ENCODE measurements around the gene IER5. TPM values are rescaled to one million over a fixed set of nuclear protein-coding genes. Genes with fewer than 3 reads are reported as not detected.

IER5 gene
- total and polyA plus RNA-seq, 9 of the 15 experiments (the other 6 are each of a cell fraction or from before 2014, with no cell fraction given): 2.4 to 32.1 (median 12.0) TPM

GRCh38 chr1:181104790-181105133 lies 16.3 kb downstream of the IER5 start (continued):
- TF ChIP-seq REST (IDR thresholded peaks at IDR 0.05; ENCODE audit: borderline replicate concordance) (peak; percentile 25; the same call in 1 of the 2 replicates), REST (CRISPR knock-in tag; IDR thresholded peaks at IDR 0.05; ENCODE audit: low read depth) (peak; percentile 79), NFYB (IDR thresholded peaks at IDR 0.05; ENCODE audit: extremely low read depth, insufficient read length) (no peak), ERF (CRISPR knock-in tag; IDR thresholded peaks at IDR 0.05) (peak; percentile 79; the same call in 1 of the 2 replicates), ILF3 (IDR thresholded peaks at IDR 0.05; ENCODE audit: borderline replicate concordance) (no peak), HMG20B (CRISPR knock-in tag; IDR thresholded peaks at IDR 0.05) (no peak), GTF2F1 (IDR thresholded peaks at IDR 0.05; ENCODE audit: low read depth, low read length) (no peak), CXXC5 (CRISPR knock-in tag; IDR thresholded peaks at IDR 0.05) (no peak), IFI16 (CRISPR knock-in tag; IDR thresholded peaks at IDR 0.05) (no peak), ETV5 (CRISPR knock-in tag; IDR thresholded peaks at IDR 0.05; ENCODE audit: low read depth) (peak; percentile 65; the same call in 1 of the 2 replicates), SMAD1 (IDR thresholded peaks at IDR 0.05; ENCODE audit: low read depth, low read length, partially characterized antibody) (peak; percentile 6), SUPT5H (IDR thresholded peaks at IDR 0.05) (peak; percentile 79; the same call in 1 of the 2 replicates), SRF (CRISPR knock-in tag; IDR thresholded peaks at IDR 0.05) (no peak), MEIS2 (IDR thresholded peaks at IDR 0.05; ENCODE audit: partially characterized antibody) (no peak), ATF1 (CRISPR knock-in tag; IDR thresholded peaks at IDR 0.05) (no peak), ATF1 (tag; IDR thresholded peaks at IDR 0.05) (peak; percentile 38)
- TF ChIP-seq, protein P1, sequence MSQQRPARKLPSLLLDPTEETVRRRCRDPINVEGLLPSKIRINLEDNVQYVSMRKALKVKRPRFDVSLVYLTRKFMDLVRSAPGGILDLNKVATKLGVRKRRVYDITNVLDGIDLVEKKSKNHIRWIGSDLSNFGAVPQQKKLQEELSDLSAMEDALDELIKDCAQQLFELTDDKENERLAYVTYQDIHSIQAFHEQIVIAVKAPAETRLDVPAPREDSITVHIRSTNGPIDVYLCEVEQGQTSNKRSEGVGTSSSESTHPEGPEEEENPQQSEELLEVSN (IDR thresholded peaks at IDR 0.05; ENCODE audit: borderline replicate concordance in 1 of 2, extremely low read depth in 1 of 2, insufficient read depth in 1 of 2, insufficient read length in 1 of 2, low read depth in 1 of 2, low read length in 1 of 2, poor library complexity in 1 of 2, severe bottlenecking in 1 of 2): no peak
- TF ChIP-seq, protein P2, sequence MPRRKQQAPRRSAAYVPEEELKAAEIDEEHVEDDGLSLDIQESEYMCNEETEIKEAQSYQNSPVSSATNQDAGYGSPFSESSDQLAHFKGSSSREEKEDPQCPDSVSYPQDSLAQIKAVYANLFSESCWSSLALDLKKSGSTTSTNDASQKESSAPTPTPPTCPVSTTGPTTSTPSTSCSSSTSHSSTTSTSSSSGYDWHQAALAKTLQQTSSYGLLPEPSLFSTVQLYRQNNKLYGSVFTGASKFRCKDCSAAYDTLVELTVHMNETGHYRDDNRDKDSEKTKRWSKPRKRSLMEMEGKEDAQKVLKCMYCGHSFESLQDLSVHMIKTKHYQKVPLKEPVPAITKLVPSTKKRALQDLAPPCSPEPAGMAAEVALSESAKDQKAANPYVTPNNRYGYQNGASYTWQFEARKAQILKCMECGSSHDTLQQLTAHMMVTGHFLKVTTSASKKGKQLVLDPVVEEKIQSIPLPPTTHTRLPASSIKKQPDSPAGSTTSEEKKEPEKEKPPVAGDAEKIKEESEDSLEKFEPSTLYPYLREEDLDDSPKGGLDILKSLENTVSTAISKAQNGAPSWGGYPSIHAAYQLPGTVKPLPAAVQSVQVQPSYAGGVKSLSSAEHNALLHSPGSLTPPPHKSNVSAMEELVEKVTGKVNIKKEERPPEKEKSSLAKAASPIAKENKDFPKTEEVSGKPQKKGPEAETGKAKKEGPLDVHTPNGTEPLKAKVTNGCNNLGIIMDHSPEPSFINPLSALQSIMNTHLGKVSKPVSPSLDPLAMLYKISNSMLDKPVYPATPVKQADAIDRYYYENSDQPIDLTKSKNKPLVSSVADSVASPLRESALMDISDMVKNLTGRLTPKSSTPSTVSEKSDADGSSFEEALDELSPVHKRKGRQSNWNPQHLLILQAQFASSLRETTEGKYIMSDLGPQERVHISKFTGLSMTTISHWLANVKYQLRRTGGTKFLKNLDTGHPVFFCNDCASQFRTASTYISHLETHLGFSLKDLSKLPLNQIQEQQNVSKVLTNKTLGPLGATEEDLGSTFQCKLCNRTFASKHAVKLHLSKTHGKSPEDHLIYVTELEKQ (CRISPR knock-in tag; IDR thresholded peaks at IDR 0.05): no peak
